ENCODE results near the gene NDST3.

DNA sequence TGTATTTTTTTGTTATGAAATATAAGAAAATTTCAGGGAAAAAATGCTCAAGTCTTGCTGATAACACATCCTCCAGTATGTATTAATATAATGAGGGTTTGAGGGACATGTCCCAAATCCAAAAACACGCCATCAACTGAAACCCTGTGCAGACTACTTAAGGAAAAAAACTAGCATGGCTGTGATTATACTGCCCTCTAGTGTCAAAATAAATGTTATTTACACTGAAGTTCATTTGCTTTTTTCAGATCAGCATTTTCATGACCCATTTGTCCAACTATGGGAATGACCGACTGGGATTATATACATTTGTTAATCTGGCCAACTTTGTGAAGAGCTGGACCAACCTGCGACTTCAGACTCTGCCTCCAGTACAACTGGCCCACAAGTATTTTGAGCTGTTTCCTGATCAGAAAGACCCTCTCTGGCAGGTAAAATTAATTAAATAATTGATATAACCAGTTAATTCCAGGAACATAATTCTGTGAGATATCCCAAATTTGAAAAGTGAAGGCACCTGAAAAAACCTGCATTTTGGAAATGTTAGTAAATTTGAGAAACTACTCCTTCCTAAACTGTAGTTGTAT is 190.1 kb downstream of the NDST3 start:
- TF ChIP-seq CTCF (IDR thresholded peaks at IDR 0.05; ENCODE audit: insufficient read depth, low read length) = no peak
- TF ChIP-seq POLR2AphosphoS5 (IDR thresholded peaks at IDR 0.05; ENCODE audit: low read depth) = no peak
- TF ChIP-seq SPI1 (IDR thresholded peaks at IDR 0.05; ENCODE audit: borderline replicate concordance, low read depth) = no peak
- TF ChIP-seq GABPA (IDR thresholded peaks at IDR 0.05; ENCODE audit: low read depth) = no peak
- no peak for TF ChIP-seq REST (IDR thresholded peaks at IDR 0.05; ENCODE audit: insufficient replicate concordance, low read depth)
